Sigmoid colon (tissue), 7 donors: ENCODE data around the gene MON2. TPM values are rescaled to one million over a fixed set of nuclear protein-coding genes. Genes with fewer than 3 reads are reported as not detected.

Experiments
- DNase-seq: peaks from one replicate; pipeline ENCODE4 v3.0.0-alpha.2; 2019
- H3K27ac ChIP-seq, 4 donors: fragments of 200-600 bp; sonication (generic); one replicate each; pipeline ENCODE4 v1.5.1; 2016 to 2019; ENCODE audit warnings: mild to moderate bottlenecking in 1 of 4
- H3K27me3 ChIP-seq, 3 donors: fragments of 200-600 bp; sonication (generic); one replicate each; pipeline ENCODE4 v1.5.1; 2019; ENCODE audit warnings: mild to moderate bottlenecking in 1 of 3
- H3K36me3 ChIP-seq, 4 donors: fragments of 200-600 bp; sonication (generic); one replicate each; pipeline ENCODE4 v1.5.1; 2016 to 2019
- H3K4me1 ChIP-seq, 4 donors: fragments of 200-600 bp; sonication (generic); one replicate each; pipeline ENCODE4 v1.5.1; 2017 to 2019
- H3K4me3 ChIP-seq, 4 donors: fragments of 200-600 bp; sonication (generic); one replicate each; pipeline ENCODE4 v1.5.1; 2017 to 2019; ENCODE audit warnings: mild to moderate bottlenecking in 2 of 4, moderate library complexity in 1 of 4
- H3K9me3 ChIP-seq, 4 donors: fragments of 200-600 bp in 3 of 4; sonication (generic) in 3 of 4; one replicate each; pipeline versions ENCODE4 v1.5.1 to v1.6.1; 2013 to 2019
- EP300 ChIP-seq, 4 donors: sonication (generic); formaldehyde crosslinking; IDR thresholded peaks; one replicate each; pipeline ENCODE4 v1.6.1; 2017; ENCODE audit warnings: antibody characterized with exemption in 4 of 4
- POLR2A ChIP-seq, 2 donors: fragments of 450-650 bp; IDR thresholded peaks; one replicate each; pipeline ENCODE4 v1.6.1; 2016; ENCODE audit warnings: antibody characterized with exemption in 2 of 2, mild to moderate bottlenecking in 2 of 2, moderate library complexity in 2 of 2
- POLR2AphosphoS5 ChIP-seq, 4 donors: sonication (generic); formaldehyde crosslinking; IDR thresholded peaks; one replicate each; pipeline ENCODE4 v1.6.1; 2017; ENCODE audit warnings: antibody characterized with exemption in 4 of 4
- WGBS, 2 donors: extraction: QIAGEN DNeasy Blood & Tissue Kit; methylation state at CpG; one replicate each; pipeline ENCODE4 v1.1.7; 2013; 5-methylcytosine and 5-hydroxymethylcytosine counted together
- intact Hi-C: fragments of 100-400 bp; cut with DNase I; formaldehyde crosslinking; loops from one replicate; pipeline ENCODE4 v1.15.1; 2023
- polyA plus RNA-seq, 3 donors: library from polyadenylated mRNA; stranded (reverse); fragments of 200-250 nt; gene quantifications; one replicate each; pipeline ENCODE4 v1.2.3, GENCODE V29; 2013
- total RNA-seq, 4 donors: library from RNA; depleted of rRNA; stranded (reverse); fragments of >200 nt; gene quantifications; one replicate each; pipeline ENCODE4 v1.1.0, GENCODE V29; 2016
- TF ChIP-seq, protein P1 (sequence below), 4 experiments: fragments of 450-650 bp in 3 of 4; fragments of 200-600 bp in 1 of 4; IDR thresholded peaks; one replicate each; pipeline ENCODE4 v1.5.1; 2016 to 2019; ENCODE audit warnings: antibody characterized with exemption in 4 of 4, mild to moderate bottlenecking in 3 of 4, moderate library complexity in 2 of 4
- donor health status: healthy with polysubstance abuse.
- donor health status: Bipolar disorder and iron deficiency.
- donor health status: healthy.

The MON2 gene
- total and polyA plus RNA-seq, 7 donors, result 4.6 to 92.0 (median 57.1) TPM

DNA sequence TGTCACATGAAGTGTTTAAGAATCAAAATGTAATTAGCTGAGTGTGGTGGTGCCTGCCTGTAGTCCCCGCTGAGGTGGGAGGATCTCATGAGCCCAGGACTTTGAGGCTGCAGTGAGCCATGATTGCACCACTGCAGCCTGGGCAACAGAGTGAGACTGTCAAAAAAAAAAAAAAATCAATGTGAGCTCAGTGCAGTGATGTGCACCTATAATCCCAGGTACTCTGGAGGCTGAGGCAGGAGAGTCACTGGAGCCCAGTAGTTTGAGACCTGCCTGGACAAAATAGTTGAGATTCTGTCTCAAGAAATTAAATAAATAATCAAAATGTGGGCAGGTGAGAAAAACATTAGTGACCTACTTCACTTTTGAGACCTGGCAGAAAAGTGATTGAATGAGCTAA, 140.0 kb downstream of the MON2 start:
- no peaks in the 10 kb centered on the region for H3K27me3 ChIP-seq
- H3K36me3 ChIP-seq, result no peaks in the 10 kb centered on the region
- DNase-seq, result no peak
- intact Hi-C loops, result no loop called here
- H3K27ac ChIP-seq, result no peak overlapping the region
- 94 to 96% methylated on average over 1 of the region's 1 CpG for WGBS, 2 donors
- no peak overlapping the region for H3K4me3 ChIP-seq
- TF ChIP-seq POLR2A (IDR thresholded peaks at IDR 0.05) (no peak), POLR2AphosphoS5 (IDR thresholded peaks at IDR 0.05) (no peak)
- TF ChIP-seq, protein P1, sequence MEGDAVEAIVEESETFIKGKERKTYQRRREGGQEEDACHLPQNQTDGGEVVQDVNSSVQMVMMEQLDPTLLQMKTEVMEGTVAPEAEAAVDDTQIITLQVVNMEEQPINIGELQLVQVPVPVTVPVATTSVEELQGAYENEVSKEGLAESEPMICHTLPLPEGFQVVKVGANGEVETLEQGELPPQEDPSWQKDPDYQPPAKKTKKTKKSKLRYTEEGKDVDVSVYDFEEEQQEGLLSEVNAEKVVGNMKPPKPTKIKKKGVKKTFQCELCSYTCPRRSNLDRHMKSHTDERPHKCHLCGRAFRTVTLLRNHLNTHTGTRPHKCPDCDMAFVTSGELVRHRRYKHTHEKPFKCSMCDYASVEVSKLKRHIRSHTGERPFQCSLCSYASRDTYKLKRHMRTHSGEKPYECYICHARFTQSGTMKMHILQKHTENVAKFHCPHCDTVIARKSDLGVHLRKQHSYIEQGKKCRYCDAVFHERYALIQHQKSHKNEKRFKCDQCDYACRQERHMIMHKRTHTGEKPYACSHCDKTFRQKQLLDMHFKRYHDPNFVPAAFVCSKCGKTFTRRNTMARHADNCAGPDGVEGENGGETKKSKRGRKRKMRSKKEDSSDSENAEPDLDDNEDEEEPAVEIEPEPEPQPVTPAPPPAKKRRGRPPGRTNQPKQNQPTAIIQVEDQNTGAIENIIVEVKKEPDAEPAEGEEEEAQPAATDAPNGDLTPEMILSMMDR (IDR thresholded peaks at IDR 0.05), result no peak
- no peaks in the 10 kb centered on the region for H3K9me3 ChIP-seq
- H3K4me1 ChIP-seq, result peaks cover 0 to 27% (median 20%) of the 10 kb centered on the region in 4 donors

DNA sequence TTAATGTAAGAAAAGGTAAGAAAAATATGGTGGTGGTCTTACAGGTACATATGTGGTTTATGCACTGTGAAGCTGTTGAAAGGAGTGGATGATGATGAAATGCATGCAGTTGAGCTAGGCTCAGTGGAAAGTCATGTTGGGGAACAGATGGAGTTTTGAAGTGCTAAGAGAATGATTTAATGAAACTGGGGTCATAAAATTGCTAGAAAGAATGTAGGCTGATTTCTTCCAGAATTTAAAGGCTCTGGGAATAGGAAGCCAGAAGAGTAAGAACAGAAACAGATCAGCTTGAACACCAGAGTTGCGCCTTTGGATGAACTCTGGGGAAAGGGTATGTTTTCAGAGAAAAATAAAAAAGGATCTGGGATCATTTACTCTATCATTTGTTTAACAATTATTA, 146.5 kb downstream of the MON2 start:
- Histone ChIP-seq H3K27me3 (no peaks in the 10 kb centered on the region), H3K4me1 (peaks cover 0 to 4% (median 0%) of the 10 kb centered on the region in 4 donors), H3K27ac (no peak overlapping the region), H3K9me3 (no peaks in the 10 kb centered on the region), H3K4me3 (no peak overlapping the region), H3K36me3 (no peaks in the 10 kb centered on the region)
- intact Hi-C loops, result no loop called here
- no peak for TF ChIP-seq POLR2A (IDR thresholded peaks at IDR 0.05)
- TF ChIP-seq, protein P1 (IDR thresholded peaks at IDR 0.05), result no peak
- no peak for TF ChIP-seq EP300 (IDR thresholded peaks at IDR 0.05)
- no peak for TF ChIP-seq POLR2AphosphoS5 (IDR thresholded peaks at IDR 0.05)
- no peak for DNase-seq
- 97% methylated on average over 1 of the region's 1 CpG for WGBS, 2 donors

DNA sequence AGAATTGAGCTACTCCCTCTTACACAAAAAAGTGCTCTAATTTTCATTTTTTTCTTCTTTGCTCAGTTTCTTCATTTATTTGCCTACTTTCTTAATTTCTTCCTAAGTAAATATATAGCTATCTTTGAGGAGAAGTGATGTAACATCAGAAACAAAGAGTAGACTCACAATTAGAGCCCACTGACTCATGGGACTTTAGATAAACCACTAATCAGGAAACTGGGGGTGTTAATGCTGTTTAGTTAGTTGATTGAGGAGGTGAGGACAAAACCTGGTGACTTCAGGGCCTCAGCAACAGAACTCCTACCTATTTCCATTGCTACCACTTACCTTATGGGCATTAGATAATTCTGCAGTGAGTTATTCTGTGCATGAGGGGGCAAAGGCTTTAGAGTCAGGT, 151.7 kb downstream of the MON2 start:
- H3K9me3 ChIP-seq, result no peaks in the 10 kb centered on the region
- no peak for DNase-seq
- H3K4me3 ChIP-seq, result no peak overlapping the region
- no peaks in the 10 kb centered on the region for H3K27me3 ChIP-seq
- TF ChIP-seq, protein P1 (IDR thresholded peaks at IDR 0.05), result no peak
- no peak for TF ChIP-seq POLR2AphosphoS5 (IDR thresholded peaks at IDR 0.05)
- TF ChIP-seq EP300 (IDR thresholded peaks at IDR 0.05), result no peak
- no peak for TF ChIP-seq POLR2A (IDR thresholded peaks at IDR 0.05)
- no peaks in the 10 kb centered on the region for H3K36me3 ChIP-seq
- H3K4me1 ChIP-seq, result no peaks in the 10 kb centered on the region
- intact Hi-C loops, result no loop called here
- H3K27ac ChIP-seq, result no peak overlapping the region

DNA sequence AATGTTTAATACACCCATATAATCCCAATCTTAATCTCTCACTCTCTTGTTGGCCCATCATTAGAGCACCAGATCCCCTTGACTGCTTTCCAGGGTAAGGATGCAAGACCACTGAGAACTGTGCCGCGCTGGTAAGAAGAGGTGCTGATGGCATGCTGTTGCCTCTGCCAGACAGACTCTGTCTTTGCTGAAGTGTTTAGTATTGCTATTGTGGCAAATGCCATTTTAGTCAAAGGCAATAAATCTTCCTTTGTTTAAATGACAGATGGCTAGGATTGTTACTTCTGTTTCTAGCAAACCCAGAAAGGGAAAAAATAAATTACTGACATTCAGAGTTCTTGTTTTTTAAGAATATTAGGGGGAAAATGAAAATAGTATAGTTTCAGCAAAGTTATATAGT, 152.3 kb downstream of the MON2 start:
- no peak for DNase-seq
- Histone ChIP-seq H3K9me3 (no peaks in the 10 kb centered on the region), H3K27ac (no peak overlapping the region), H3K27me3 (no peaks in the 10 kb centered on the region), H3K4me3 (no peak overlapping the region), H3K4me1 (no peaks in the 10 kb centered on the region), H3K36me3 (no peaks in the 10 kb centered on the region)
- WGBS, 2 donors, result 85 to 91% methylated on average over 2 of the region's 2 CpGs
- intact Hi-C loops, result no loop called here
- TF ChIP-seq POLR2A (IDR thresholded peaks at IDR 0.05), result no peak

GRCh38 chr12:62621101-62621638, 154.5 kb downstream of the MON2 start:
- Histone ChIP-seq H3K27me3 (no peaks in the 10 kb centered on the region), H3K36me3 (no peaks in the 10 kb centered on the region), H3K27ac (no peak overlapping the region), H3K4me1 (no peaks in the 10 kb centered on the region), H3K9me3 (no peaks in the 10 kb centered on the region), H3K4me3 (no peak overlapping the region)
- TF ChIP-seq POLR2AphosphoS5 (IDR thresholded peaks at IDR 0.05) (no peak), POLR2A (IDR thresholded peaks at IDR 0.05) (no peak), EP300 (IDR thresholded peaks at IDR 0.05) (no peak)
- TF ChIP-seq, protein P1 (IDR thresholded peaks at IDR 0.05), result no peak
- intact Hi-C loops, result no loop called here
- no peak for DNase-seq
- WGBS, 2 donors, result 55 to 73% methylated on average over 8 of the region's 8 CpGs
